ENCODE data around the gene TNFAIP2.
"Not testable (repeated sequence)": the region's sequence is repeated elsewhere in the genome, so short reads cannot be mapped to it uniquely, and the experiment has no call there.

DNA sequence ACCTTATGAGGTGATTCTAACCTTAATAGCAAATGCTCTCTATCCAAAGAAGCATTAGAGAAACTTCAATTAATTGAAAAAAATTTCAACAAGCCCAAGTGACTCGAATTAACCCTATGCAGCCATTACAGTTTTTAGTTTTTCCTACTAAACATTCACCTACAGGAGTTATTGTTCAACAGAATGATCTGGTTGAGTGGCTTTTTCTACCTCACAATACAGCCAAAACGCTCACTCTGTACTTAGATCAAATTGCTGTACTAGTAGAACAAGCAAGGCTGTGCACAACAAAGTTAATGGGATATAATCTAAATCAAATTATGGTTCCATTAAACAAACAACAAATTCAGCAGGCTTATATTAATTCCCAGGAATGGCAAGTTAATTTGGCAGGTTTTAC, 50.6 kb downstream of the TNFAIP2 start:
- not testable (repeated sequence) for TF ChIP-seq POLR2A (IDR thresholded peaks at IDR 0.05)
- TF ChIP-seq, protein P1, sequence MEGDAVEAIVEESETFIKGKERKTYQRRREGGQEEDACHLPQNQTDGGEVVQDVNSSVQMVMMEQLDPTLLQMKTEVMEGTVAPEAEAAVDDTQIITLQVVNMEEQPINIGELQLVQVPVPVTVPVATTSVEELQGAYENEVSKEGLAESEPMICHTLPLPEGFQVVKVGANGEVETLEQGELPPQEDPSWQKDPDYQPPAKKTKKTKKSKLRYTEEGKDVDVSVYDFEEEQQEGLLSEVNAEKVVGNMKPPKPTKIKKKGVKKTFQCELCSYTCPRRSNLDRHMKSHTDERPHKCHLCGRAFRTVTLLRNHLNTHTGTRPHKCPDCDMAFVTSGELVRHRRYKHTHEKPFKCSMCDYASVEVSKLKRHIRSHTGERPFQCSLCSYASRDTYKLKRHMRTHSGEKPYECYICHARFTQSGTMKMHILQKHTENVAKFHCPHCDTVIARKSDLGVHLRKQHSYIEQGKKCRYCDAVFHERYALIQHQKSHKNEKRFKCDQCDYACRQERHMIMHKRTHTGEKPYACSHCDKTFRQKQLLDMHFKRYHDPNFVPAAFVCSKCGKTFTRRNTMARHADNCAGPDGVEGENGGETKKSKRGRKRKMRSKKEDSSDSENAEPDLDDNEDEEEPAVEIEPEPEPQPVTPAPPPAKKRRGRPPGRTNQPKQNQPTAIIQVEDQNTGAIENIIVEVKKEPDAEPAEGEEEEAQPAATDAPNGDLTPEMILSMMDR (IDR thresholded peaks at IDR 0.05): not testable (repeated sequence)

All from ovary (tissue), 3 donors.